GM18868 (cell line): Measurements from ENCODE around the gene ZFYVE1.
"Not testable (repeated sequence)": the region's sequence is repeated elsewhere in the genome, so short reads cannot be mapped to it uniquely, and the experiment has no call there.

ENCODE experiments used
- ATAC-seq: cut with Tn5 transposase; IDR thresholded peaks from one replicate; pipeline ENCODE4 v1.9.1; 2021; ENCODE audit warnings: mild to moderate bottlenecking, moderate library complexity; ENCODE audit not compliant: unreplicated experiment

Gene ZFYVE1

GRCh38 chr14:73003681-73004080, 23.2 kb downstream of the ZFYVE1 start:
- ATAC-seq: no peak

GRCh38 chr14:73000073-73000472, 26.8 kb downstream of the ZFYVE1 start:
- no peak for ATAC-seq

GRCh38 chr14:72999316-72999715, 27.6 kb downstream of the ZFYVE1 start:
- no peak for ATAC-seq

- ATAC-seq: no peak
Observed at GRCh38 chr14:72998252-72998903, 28.5 kb downstream of the ZFYVE1 start.

- ATAC-seq: no peak
Observed at GRCh38 chr14:72996916-72997315, 30.0 kb downstream of the ZFYVE1 start.

- no peak for ATAC-seq
Observed at GRCh38 chr14:72990171-72990570, 36.7 kb downstream of the ZFYVE1 start.

GRCh38 chr14:72986857-72987256, 40.0 kb downstream of the ZFYVE1 start:
- no peak for ATAC-seq

- ATAC-seq: no peak
Observed at GRCh38 chr14:72986214-72986613, 40.7 kb downstream of the ZFYVE1 start.

- ATAC-seq: no peak
Observed at GRCh38 chr14:72982146-72982708, 44.7 kb downstream of the ZFYVE1 start.

- ATAC-seq: no peak
Observed at GRCh38 chr14:72980863-72981262, 46.0 kb downstream of the ZFYVE1 start.

- no peak for ATAC-seq
Observed at GRCh38 chr14:72978856-72979255, 48.0 kb downstream of the ZFYVE1 start.

GRCh38 chr14:72975770-72976169, 51.1 kb downstream of the ZFYVE1 start:
- ATAC-seq: no peak

- no peak for ATAC-seq
Observed at GRCh38 chr14:72974661-72975060, 52.2 kb downstream of the ZFYVE1 start.

GRCh38 chr14:72970824-72971434, 56.0 kb downstream of the ZFYVE1 start:
- no peak for ATAC-seq

- no peak for ATAC-seq
Observed at GRCh38 chr14:72970058-72970630, 56.8 kb downstream of the ZFYVE1 start.

GRCh38 chr14:72968316-72968715, 58.6 kb downstream of the ZFYVE1 start:
- no peak for ATAC-seq

GRCh38 chr14:72966038-72966437, 60.9 kb downstream of the ZFYVE1 start:
- no peak for ATAC-seq

- ATAC-seq: no peak
Observed at GRCh38 chr14:72965249-72965648, 61.7 kb downstream of the ZFYVE1 start.

GRCh38 chr14:72962829-72963312, 64.0 kb downstream of the ZFYVE1 start:
- no peak for ATAC-seq

GRCh38 chr14:72962336-72962754, 64.6 kb downstream of the ZFYVE1 start:
- not testable (repeated sequence) for ATAC-seq

GRCh38 chr14:72961579-72962335, 65.1 kb downstream of the ZFYVE1 start:
- ATAC-seq: no peak
